ENCODE measurements around the gene LCE2A. TPM values are rescaled to one million over a fixed set of nuclear protein-coding genes. Genes with fewer than 3 reads are reported as not detected.
"Not testable (repeated sequence)": the region's sequence is repeated elsewhere in the genome, so short reads cannot be mapped to it uniquely, and the experiment has no call there.

Gene LCE2A
- total RNA-seq, 1 donor from 2014 or later = not detected

DNA sequence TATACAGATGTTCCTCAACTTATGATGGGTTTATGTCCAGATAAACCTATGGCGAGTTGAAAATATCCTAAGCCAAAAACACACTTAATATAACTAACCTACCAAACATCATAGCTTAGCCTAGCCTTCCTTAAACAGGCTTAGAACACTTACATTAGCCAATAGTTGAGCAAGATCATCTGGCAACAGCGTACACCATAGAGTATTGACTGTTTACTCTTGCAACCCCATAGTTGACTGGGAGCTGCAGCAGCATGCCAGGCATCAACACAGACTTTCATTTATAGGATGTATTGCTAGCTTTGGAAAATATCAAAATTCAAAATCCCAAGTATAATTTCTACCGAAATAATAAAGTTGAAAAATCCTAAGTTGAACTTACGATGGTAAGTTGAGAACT, 40.5 kb upstream of the LCE2A start:
- no peak overlapping the region for H3K4me3 ChIP-seq (ENCODE audit: insufficient read depth, low read depth, low read length)
- H3K9me3 ChIP-seq (ENCODE audit: insufficient read depth, low read depth, low read length) = no peaks in the 10 kb centered on the region
- H3K79me2 ChIP-seq (ENCODE audit: insufficient read depth, low read length) = no peaks in the 10 kb centered on the region
- no peaks in the 10 kb centered on the region for H3K4me1 ChIP-seq (ENCODE audit: insufficient read depth, low read length)
- no peak for FAIRE-seq
- H3K9ac ChIP-seq (ENCODE audit: low read length) = no peak overlapping the region
- TF ChIP-seq EZH2 (IDR thresholded peaks at IDR 0.05; ENCODE audit: insufficient read depth, low read length) = no peak
- no peak for TF ChIP-seq CTCF (IDR thresholded peaks at IDR 0.05; ENCODE audit: insufficient read depth, low read depth, low read length)
- H3K4me2 ChIP-seq (ENCODE audit: low read length) = no peak overlapping the region
- no peaks in the 10 kb centered on the region for H3K27me3 ChIP-seq (ENCODE audit: insufficient read depth, low read length)
- no peaks in the 10 kb centered on the region for H4K20me1 ChIP-seq (ENCODE audit: insufficient read depth, low read length)
- Mint-ChIP-seq H3K27ac (ENCODE audit: unreplicated experiment) (no peak overlapping the region), H3K4me3 (ENCODE audit: unreplicated experiment) (no peak overlapping the region), H3K9me3 (ENCODE audit: unreplicated experiment) (no peaks in the 10 kb centered on the region), H3K27me3 (ENCODE audit: low read depth, unreplicated experiment) (peaks cover 4% of the 10 kb centered on the region), H3K4me1 (ENCODE audit: low read depth, unreplicated experiment) (no peaks in the 10 kb centered on the region), H3K36me3 (ENCODE audit: low read depth, unreplicated experiment) (no peaks in the 10 kb centered on the region)
- no peak for DNase-seq (ENCODE audit: low read depth)
- H3K36me3 ChIP-seq (ENCODE audit: insufficient read depth, low read length) = no peaks in the 10 kb centered on the region
- no peak overlapping the region for H3K27ac ChIP-seq (ENCODE audit: low read depth, low read length)
- H2AFZ ChIP-seq (ENCODE audit: low read depth, low read length) = no peak overlapping the region

DNA sequence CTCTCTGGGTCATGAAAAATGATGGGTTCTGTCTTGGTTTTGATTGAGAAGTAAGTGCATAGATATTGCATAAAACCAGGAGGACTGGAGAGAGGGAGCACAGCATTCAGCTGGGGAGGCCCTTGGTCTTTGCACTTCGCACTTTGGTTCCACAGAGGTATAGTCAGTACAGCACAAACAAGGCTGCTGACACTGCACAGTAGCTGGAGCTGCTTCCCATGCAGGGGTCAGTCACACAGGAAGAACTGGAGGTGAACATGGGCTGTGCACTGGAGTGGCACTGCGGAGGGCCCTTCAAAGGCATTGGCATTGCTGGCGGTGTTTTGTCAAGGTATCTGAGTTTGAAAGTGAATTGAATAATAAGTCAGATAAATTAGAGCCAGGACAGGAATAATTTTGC, 39.5 kb upstream of the LCE2A start:
- H2AFZ ChIP-seq (ENCODE audit: low read depth, low read length) = no peak overlapping the region
- H3K79me2 ChIP-seq (ENCODE audit: insufficient read depth, low read length) = no peaks in the 10 kb centered on the region
- no peak overlapping the region for H3K9ac ChIP-seq (ENCODE audit: low read length)
- no peaks in the 10 kb centered on the region for H3K9me3 ChIP-seq (ENCODE audit: insufficient read depth, low read depth, low read length)
- TF ChIP-seq CTCF (IDR thresholded peaks at IDR 0.05; ENCODE audit: insufficient read depth, low read depth, low read length) = no peak
- no peak for TF ChIP-seq EZH2 (IDR thresholded peaks at IDR 0.05; ENCODE audit: insufficient read depth, low read length)
- H3K27ac ChIP-seq (ENCODE audit: low read depth, low read length) = no peak overlapping the region
- H3K9me3 Mint-ChIP-seq (ENCODE audit: unreplicated experiment) = no peaks in the 10 kb centered on the region
- no peaks in the 10 kb centered on the region for H3K36me3 ChIP-seq (ENCODE audit: insufficient read depth, low read length)
- DNase-seq (ENCODE audit: low read depth) (no peak), FAIRE-seq (no peak)
- H3K4me1 ChIP-seq (ENCODE audit: insufficient read depth, low read length) = no peaks in the 10 kb centered on the region
- no peak overlapping the region for H3K4me3 ChIP-seq (ENCODE audit: insufficient read depth, low read depth, low read length)
- no peaks in the 10 kb centered on the region for H4K20me1 ChIP-seq (ENCODE audit: insufficient read depth, low read length)
- no peaks in the 10 kb centered on the region for H3K4me1 Mint-ChIP-seq (ENCODE audit: low read depth, unreplicated experiment)
- H3K36me3 Mint-ChIP-seq (ENCODE audit: low read depth, unreplicated experiment) = no peaks in the 10 kb centered on the region
- no peak overlapping the region for H3K4me2 ChIP-seq (ENCODE audit: low read length)
- no peak overlapping the region for H3K4me3 Mint-ChIP-seq (ENCODE audit: unreplicated experiment)
- H3K27me3 Mint-ChIP-seq (ENCODE audit: low read depth, unreplicated experiment) = peaks cover 7% of the 10 kb centered on the region
- H3K27me3 ChIP-seq (ENCODE audit: insufficient read depth, low read length) = no peaks in the 10 kb centered on the region
- H3K27ac Mint-ChIP-seq (ENCODE audit: unreplicated experiment) = no peak overlapping the region

GRCh38 chr1:152663098-152663497, 35.0 kb upstream of the LCE2A start, which contains the start of gene LCE2D:
LCE2D (plus strand) TSS chr1:152663380; CDS start chr1:152664106, 726 bp downstream.
- Mint-ChIP-seq H3K27me3 (ENCODE audit: low read depth, unreplicated experiment) (peaks cover 18% of the 10 kb centered on the region), H3K36me3 (ENCODE audit: low read depth, unreplicated experiment) (no peaks in the 10 kb centered on the region), H3K27ac (ENCODE audit: unreplicated experiment) (no peak within 1 kb of the TSS), H3K4me1 (ENCODE audit: low read depth, unreplicated experiment) (no peaks in the 10 kb centered on the region), H3K9me3 (ENCODE audit: unreplicated experiment) (peaks cover 2% of the 10 kb centered on the region), H3K4me3 (ENCODE audit: unreplicated experiment) (no peak within 1 kb of the TSS)
- no peaks in the 10 kb centered on the region for H3K79me2 ChIP-seq (ENCODE audit: insufficient read depth, low read length)
- no peak within 1 kb of the TSS for H3K9ac ChIP-seq (ENCODE audit: low read length)
- H2AFZ ChIP-seq (ENCODE audit: low read depth, low read length) = no peak within 1 kb of the TSS
- no peaks in the 10 kb centered on the region for H4K20me1 ChIP-seq (ENCODE audit: insufficient read depth, low read length)
- no peaks in the 10 kb centered on the region for H3K27me3 ChIP-seq (ENCODE audit: insufficient read depth, low read length)
- no peaks in the 10 kb centered on the region for H3K36me3 ChIP-seq (ENCODE audit: insufficient read depth, low read length)
- no peaks in the 10 kb centered on the region for H3K4me1 ChIP-seq (ENCODE audit: insufficient read depth, low read length)
- FAIRE-seq = no peak
- DNase-seq (ENCODE audit: low read depth) = no peak
- H3K9me3 ChIP-seq (ENCODE audit: insufficient read depth, low read depth, low read length) = no peaks in the 10 kb centered on the region
- TF ChIP-seq EZH2 (IDR thresholded peaks at IDR 0.05; ENCODE audit: insufficient read depth, low read length) = no peak
- H3K27ac ChIP-seq (ENCODE audit: low read depth, low read length) = no peak within 1 kb of the TSS
- no peak within 1 kb of the TSS for H3K4me3 ChIP-seq (ENCODE audit: insufficient read depth, low read depth, low read length)
- no peak within 1 kb of the TSS for H3K4me2 ChIP-seq (ENCODE audit: low read length)

DNA sequence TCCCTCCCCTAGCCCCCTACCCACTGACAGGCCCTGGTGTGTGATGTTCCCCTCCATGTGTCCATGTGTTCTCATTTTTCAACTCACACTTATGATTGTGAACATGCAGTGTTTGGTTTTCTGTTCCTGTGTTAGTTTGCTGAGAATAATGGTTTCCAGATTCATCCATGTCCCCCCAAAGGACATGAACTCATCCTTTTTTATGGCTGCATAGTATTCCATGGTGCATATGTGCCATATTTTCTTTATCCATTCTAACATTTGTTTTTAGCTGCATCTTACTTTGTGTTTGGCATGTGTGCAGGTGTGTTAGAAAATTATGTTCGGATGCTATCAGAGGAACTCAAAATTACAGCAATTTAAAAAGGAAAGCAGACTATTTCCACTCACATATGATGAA, 32.0 kb upstream of the LCE2A start:
- DNase-seq (ENCODE audit: low read depth) = not testable (repeated sequence)

More for the DNA sequence above, 32.0 kb upstream of the LCE2A start:
- H3K27me3 ChIP-seq (ENCODE audit: insufficient read depth, low read length); H2AFZ ChIP-seq (ENCODE audit: low read depth, low read length); H3K36me3 Mint-ChIP-seq (ENCODE audit: low read depth, unreplicated experiment); H3K4me1 ChIP-seq (ENCODE audit: insufficient read depth, low read length); H3K4me3 Mint-ChIP-seq (ENCODE audit: unreplicated experiment); H3K9me3 ChIP-seq (ENCODE audit: insufficient read depth, low read depth, low read length); H3K36me3 ChIP-seq (ENCODE audit: insufficient read depth, low read length); H3K27ac ChIP-seq (ENCODE audit: low read depth, low read length); H3K4me2 ChIP-seq (ENCODE audit: low read length); FAIRE-seq; H3K79me2 ChIP-seq (ENCODE audit: insufficient read depth, low read length); H3K4me3 ChIP-seq (ENCODE audit: insufficient read depth, low read depth, low read length); H3K9ac ChIP-seq (ENCODE audit: low read length); H3K4me1 Mint-ChIP-seq (ENCODE audit: low read depth, unreplicated experiment); H3K9me3 Mint-ChIP-seq (ENCODE audit: unreplicated experiment); H3K27ac Mint-ChIP-seq (ENCODE audit: unreplicated experiment); H4K20me1 ChIP-seq (ENCODE audit: insufficient read depth, low read length): not testable (repeated sequence)
- peaks cover 21% of the 10 kb centered on the region for H3K27me3 Mint-ChIP-seq (ENCODE audit: low read depth, unreplicated experiment)
